ENCODE results near the gene SMIM8.

DNA sequence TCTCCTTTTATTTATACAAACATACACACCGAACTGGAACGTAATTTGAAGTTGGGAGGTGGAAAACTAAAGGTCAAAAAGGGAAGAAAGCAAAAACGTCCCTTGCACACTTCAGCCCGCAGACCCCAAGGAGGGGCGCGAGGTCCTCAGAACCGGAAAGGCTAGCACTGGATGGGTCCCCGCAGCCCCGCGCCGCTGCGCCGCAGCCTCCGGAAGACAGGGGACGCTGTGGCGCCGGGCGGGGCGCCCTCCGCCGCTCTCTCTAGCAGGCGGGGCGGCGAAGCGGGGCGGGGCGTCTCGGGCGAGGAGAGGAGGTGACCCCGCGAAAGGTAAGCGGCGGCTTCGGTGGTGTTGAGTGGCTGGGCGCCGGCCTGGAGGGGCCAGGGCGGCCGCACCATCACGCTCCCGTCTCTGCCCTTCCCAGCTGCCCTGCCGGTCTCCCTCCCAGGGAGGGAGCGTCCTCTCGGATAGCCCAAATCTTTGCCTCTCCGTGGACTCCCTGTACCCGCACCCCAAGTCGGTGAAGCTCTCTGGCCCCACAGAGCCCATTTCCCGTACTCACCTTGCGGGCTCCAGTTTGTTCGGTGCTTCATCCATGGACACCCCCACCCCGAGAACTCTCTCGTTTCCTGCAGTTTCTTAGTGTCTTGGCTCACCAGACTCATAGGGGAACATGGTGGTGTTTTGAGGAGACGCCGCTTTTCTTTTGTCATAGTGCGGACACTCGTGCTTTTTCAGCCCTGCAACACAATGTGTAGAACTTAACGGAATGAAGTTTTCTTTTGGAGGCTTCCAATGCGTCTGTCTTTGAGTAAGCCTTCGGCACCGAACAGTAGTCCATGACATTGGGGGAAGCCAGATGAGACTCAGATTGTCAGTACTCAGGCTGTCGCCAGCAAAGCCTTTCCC lies at the start of gene SMIM8:
- TF ChIP-seq, protein P1, sequence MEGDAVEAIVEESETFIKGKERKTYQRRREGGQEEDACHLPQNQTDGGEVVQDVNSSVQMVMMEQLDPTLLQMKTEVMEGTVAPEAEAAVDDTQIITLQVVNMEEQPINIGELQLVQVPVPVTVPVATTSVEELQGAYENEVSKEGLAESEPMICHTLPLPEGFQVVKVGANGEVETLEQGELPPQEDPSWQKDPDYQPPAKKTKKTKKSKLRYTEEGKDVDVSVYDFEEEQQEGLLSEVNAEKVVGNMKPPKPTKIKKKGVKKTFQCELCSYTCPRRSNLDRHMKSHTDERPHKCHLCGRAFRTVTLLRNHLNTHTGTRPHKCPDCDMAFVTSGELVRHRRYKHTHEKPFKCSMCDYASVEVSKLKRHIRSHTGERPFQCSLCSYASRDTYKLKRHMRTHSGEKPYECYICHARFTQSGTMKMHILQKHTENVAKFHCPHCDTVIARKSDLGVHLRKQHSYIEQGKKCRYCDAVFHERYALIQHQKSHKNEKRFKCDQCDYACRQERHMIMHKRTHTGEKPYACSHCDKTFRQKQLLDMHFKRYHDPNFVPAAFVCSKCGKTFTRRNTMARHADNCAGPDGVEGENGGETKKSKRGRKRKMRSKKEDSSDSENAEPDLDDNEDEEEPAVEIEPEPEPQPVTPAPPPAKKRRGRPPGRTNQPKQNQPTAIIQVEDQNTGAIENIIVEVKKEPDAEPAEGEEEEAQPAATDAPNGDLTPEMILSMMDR (IDR thresholded peaks at IDR 0.05): peak; percentile 98 to 100 (median 99)
- TF ChIP-seq POLR2A (IDR thresholded peaks at IDR 0.05): peak; percentile 47
